Endothelial cell of umbilical vein (primary cell): ENCODE measurements around the gene JAKMIP1. TPM values are rescaled to one million over a fixed set of nuclear protein-coding genes. Genes with fewer than 3 reads are reported as not detected.

ENCODE experiments used
- BruUV-seq: library from RNA; stranded (reverse); fragments of 400-500 nt; replicated peaks from 2 replicates; lab custom pipeline; 2021; lab: Mats Ljungman, UMichigan
- CTCF ChIA-PET: fragments of 300-600, 350-600 bp; sonication (Branson Sonifier 250); formaldehyde crosslinking; loops from one replicate; lab custom pipeline; 2021; ENCODE audit warnings: antibody characterized with exemption, inconsistent platforms; lab: Charles Lee
- POLR2A ChIA-PET: fragments of 300-600, 350-600 bp; sonication (Branson Sonifier 250); formaldehyde crosslinking; loops from one replicate; lab custom pipeline; 2021; ENCODE audit warnings: antibody characterized with exemption, inconsistent platforms; lab: Charles Lee
- DNase-seq: peaks from one replicate; pipeline ENCODE4 v3.0.0-alpha.2; 2011; ENCODE audit warnings: low read depth, low spot score
- FAIRE-seq: peaks from 2 replicates; lab custom pipeline; 2011; peaks lifted over from hg19 to GRCh38; lab: Jason Lieb, UNC
- H2AFZ ChIP-seq: 2 replicates; pipeline ENCODE4 v1.6.0; 2012; ENCODE audit warnings: low read depth, low read length, control low read depth, inconsistent platforms
- H3K27ac ChIP-seq: 2 replicates; pipeline ENCODE4 v1.5.1; 2011; ENCODE audit warnings: low read depth, mild to moderate bottlenecking, control low read depth, low read length, moderate library complexity; ENCODE audit not compliant: insufficient read depth
- H3K27me3 ChIP-seq, 2 experiments: 2 replicates each; pipeline versions ENCODE4 v1.6.0 to v1.6.1; 2011; ENCODE audit warnings: low read length in 2 of 2, mixed read lengths in 1 of 2; ENCODE audit not compliant: control insufficient read depth in 2 of 2, insufficient read depth in 2 of 2
- H3K36me3 ChIP-seq, 2 experiments: 2 replicates in 1 of 2; 3 replicates in 1 of 2; pipeline ENCODE4 v1.5.1; 2011; ENCODE audit warnings: low read length in 2 of 2, mild to moderate bottlenecking in 1 of 2, moderate library complexity in 1 of 2; ENCODE audit not compliant: control insufficient read depth in 2 of 2, insufficient read depth in 2 of 2; ENCODE audit errors: extremely low read depth in 1 of 2
- H3K4me1 ChIP-seq: 3 replicates; pipeline ENCODE4 v1.5.1; 2011; ENCODE audit warnings: mild to moderate bottlenecking, low read length; ENCODE audit not compliant: control insufficient read depth, insufficient read depth; ENCODE audit errors: extremely low read depth
- H3K4me2 ChIP-seq: 2 replicates; pipeline ENCODE4 v1.6.1; 2011; ENCODE audit warnings: low read length, control low read depth, mixed read lengths; ENCODE audit not compliant: insufficient read depth
- H3K4me3 ChIP-seq, 3 experiments: fragments of 200-600 bp in 1 of 3; sonication (generic), shearing (Covaris generic) in 1 of 3; replicated peaks in 1 of 3; 2 replicates each; pipeline ENCODE4 v1.5.1; 2011 to 2016; ENCODE audit warnings: control low read depth in 3 of 3, low read length in 3 of 3, mild to moderate bottlenecking in 2 of 3, inconsistent platforms in 1 of 3, low read depth in 1 of 3, moderate library complexity in 1 of 3; ENCODE audit not compliant: insufficient read depth in 1 of 3
- H3K79me2 ChIP-seq: 2 replicates; pipeline ENCODE4 v1.6.0; 2012; ENCODE audit warnings: low read length, inconsistent platforms; ENCODE audit not compliant: control insufficient read depth, insufficient read depth
- H3K9ac ChIP-seq: replicated peaks from 2 replicates; pipeline ENCODE3; 2011; ENCODE audit warnings: low read length, control low read depth; ENCODE audit not compliant: insufficient read depth; ENCODE audit errors: extremely low read depth
- H3K9me1 ChIP-seq: replicated peaks from 3 replicates; pipeline ENCODE4 v1.6.0; 2011; ENCODE audit warnings: mild to moderate bottlenecking, low read length; ENCODE audit not compliant: control insufficient read depth, insufficient read depth; ENCODE audit errors: extremely low read depth
- H3K9me3 ChIP-seq: replicated peaks from 2 replicates; pipeline ENCODE4 v1.5.1; 2012; ENCODE audit warnings: low read length, inconsistent platforms; ENCODE audit not compliant: control insufficient read depth, insufficient read depth
- H4K20me1 ChIP-seq: replicated peaks from 2 replicates; pipeline ENCODE3; 2011; ENCODE audit warnings: mild to moderate bottlenecking, low read length; ENCODE audit not compliant: control insufficient read depth, insufficient read depth; ENCODE audit errors: extremely low read depth
- CTCF ChIP-seq, 2 donors: IDR thresholded peaks; 1 replicate in 1 of 2; 2 replicates in 1 of 2; pipeline ENCODE4 v1.5.1; 2011; ENCODE audit warnings: low read length in 2 of 2, mild to moderate bottlenecking in 2 of 2, moderate library complexity in 2 of 2, control low read depth in 1 of 2, inconsistent platforms in 1 of 2, low read depth in 1 of 2; ENCODE audit not compliant: insufficient read depth in 1 of 2; ENCODE audit errors: extremely low read depth in 1 of 2
- EZH2 ChIP-seq: IDR thresholded peaks from 2 replicates; pipeline ENCODE4 v1.6.1; 2012; ENCODE audit warnings: borderline replicate concordance, low read depth, mild to moderate bottlenecking, moderate library complexity, low read length, inconsistent platforms; ENCODE audit not compliant: severe bottlenecking
- GATA2 ChIP-seq: IDR thresholded peaks from 2 replicates; pipeline ENCODE4 v1.7.0; 2011; ENCODE audit warnings: low read depth, mild to moderate bottlenecking, moderate library complexity, mixed read lengths, low read length; ENCODE audit not compliant: insufficient read length, insufficient read depth
- JUN ChIP-seq: IDR thresholded peaks from 2 replicates; pipeline ENCODE4 v1.6.1; 2011; ENCODE audit warnings: borderline replicate concordance, low read depth; ENCODE audit not compliant: insufficient read length, insufficient read depth
- MAX ChIP-seq: IDR thresholded peaks from 2 replicates; pipeline ENCODE4 v1.6.1; 2011; ENCODE audit not compliant: insufficient read depth, insufficient read length
- MYC ChIP-seq: IDR thresholded peaks from one replicate; pipeline ENCODE4 v1.6.1; 2011; ENCODE audit warnings: mild to moderate bottlenecking, low read depth, low read length
- POLR2A ChIP-seq: IDR thresholded peaks from 2 replicates; pipeline ENCODE4 v1.6.1; 2012; ENCODE audit warnings: low read depth, mild to moderate bottlenecking, control low read depth, low read length
- POLR2AphosphoS5 ChIP-seq: IDR thresholded peaks from 2 replicates; pipeline ENCODE4 v1.6.1; 2012; ENCODE audit warnings: low read depth, mild to moderate bottlenecking, control low read depth, low read length, moderate library complexity; ENCODE audit not compliant: insufficient read depth
- dilution Hi-C: fragments of 300-500 bp; cut with MboI; formaldehyde crosslinking; loops from one replicate; pipeline ENCODE4 v1.15.0; 2019; ENCODE audit warnings: low sequenced_read_pairs; ENCODE audit not compliant: extremely low pct_ligation_motif_present
- intact Hi-C: fragments of 100-400 bp; cut with micrococcal nuclease; formaldehyde crosslinking; loops from one replicate; pipeline ENCODE4 v1.10.0; 2022
- polyA plus RNA-seq, 4 experiments: library from polyadenylated mRNA; depleted of rRNA in 3 of 4; stranded (reverse) in 3 of 4; unstranded in 1 of 4; fragments of >200 nt; gene quantifications; 2 replicates each; pipeline versions ENCODE4 v1.2.1 to v1.2.3, GENCODE V29; 2011 to 2012; ENCODE audit warnings: missing spikeins in 1 of 4
- total RNA-seq: library from RNA; stranded (reverse); gene quantifications from 2 replicates; pipeline ENCODE4 v1.2.3, GENCODE V29; 2021

The JAKMIP1 gene
- total and polyA plus RNA-seq, 2 donors (not counting 3 experiments of a cell fraction or from before 2014, with no cell fraction given), result not detected

GRCh38 chr4:6241062-6241845 is 40.9 kb upstream of the JAKMIP1 start:
- H3K9me3 ChIP-seq, result no peaks in the 10 kb centered on the region
- no peak overlapping the region for H3K4me3 ChIP-seq
- no peak overlapping the region for H3K4me2 ChIP-seq
- H3K79me2 ChIP-seq, result no peaks in the 10 kb centered on the region
- BruUV-seq, result no TSS peak
- DNase-seq, result no peak
- no peak overlapping the region for H3K9ac ChIP-seq
- POLR2A ChIA-PET, result no interaction called here
- no peaks in the 10 kb centered on the region for H3K36me3 ChIP-seq
- FAIRE-seq, result no peak
- CTCF ChIA-PET, result interaction anchor here (1.7 kb wide), 1 partner anchor 10 kb away, joined by 13 read pairs; no protein-coding TSS in a partner anchor
- no peaks in the 10 kb centered on the region for H4K20me1 ChIP-seq
- no peak for TF ChIP-seq POLR2AphosphoS5
- TF ChIP-seq MYC, result no peak
- TF ChIP-seq POLR2A, result no peak
- no peak for TF ChIP-seq MAX
- no peak for TF ChIP-seq CTCF (IDR thresholded peaks at IDR 0.05; ENCODE audit: extremely low read depth in 1 of 2, insufficient read depth in 1 of 2, low read depth in 1 of 2, low read length in 2 of 2)
- no peak for TF ChIP-seq JUN
- no peak for TF ChIP-seq GATA2
- no peak for TF ChIP-seq EZH2
- H3K27me3 ChIP-seq, result peaks cover 0 to 7% of the 10 kb centered on the region in 2 experiments
- intact Hi-C loops, result no loop called here
- dilution Hi-C loops, result no loop called here
- H3K27ac ChIP-seq, result no peak overlapping the region
- no peak overlapping the region for H2AFZ ChIP-seq
- H3K4me1 ChIP-seq, result no peaks in the 10 kb centered on the region
- H3K9me1 ChIP-seq, result no peaks in the 10 kb centered on the region
